ENCODE results near the gene CYTH1.

Gene CYTH1

GRCh38 chr17:78798695-78799559, 16.9 kb upstream of the CYTH1 start:
- Histone ChIP-seq H3K4me3 (ENCODE audit: low read depth, low read length, poor library complexity, severe bottlenecking) (no peak overlapping the region), H3K4me1 (ENCODE audit: insufficient read depth, low read length, severe bottlenecking) (no peaks in the 10 kb centered on the region), H3K27ac (ENCODE audit: low read depth, low read length, poor library complexity, severe bottlenecking) (no peak overlapping the region), H3K9me3 (ENCODE audit: low read length) (no peaks in the 10 kb centered on the region), H2AFZ (ENCODE audit: low read length) (no peak overlapping the region), H3K36me3 (ENCODE audit: insufficient read depth, low read length) (peaks cover 81% of the 10 kb centered on the region), H3K79me2 (ENCODE audit: insufficient read depth, low read length) (no peaks in the 10 kb centered on the region), H3K9ac (ENCODE audit: low read length) (no peak overlapping the region), H3K9me2 (ENCODE audit: low read depth, low read length) (no peaks in the 10 kb centered on the region), H4K20me1 (ENCODE audit: insufficient read depth, low read length) (no peaks in the 10 kb centered on the region), H3F3A (ENCODE audit: insufficient read depth, low read length) (no peaks in the 10 kb centered on the region), H3K27me3 (ENCODE audit: insufficient read depth, low read length) (no peaks in the 10 kb centered on the region), H3K4me2 (ENCODE audit: low read length) (no peak overlapping the region)
- no peak for TF ChIP-seq EZH2 (IDR thresholded peaks at IDR 0.05; ENCODE audit: borderline replicate concordance, low read length)
- TF ChIP-seq, protein P1, sequence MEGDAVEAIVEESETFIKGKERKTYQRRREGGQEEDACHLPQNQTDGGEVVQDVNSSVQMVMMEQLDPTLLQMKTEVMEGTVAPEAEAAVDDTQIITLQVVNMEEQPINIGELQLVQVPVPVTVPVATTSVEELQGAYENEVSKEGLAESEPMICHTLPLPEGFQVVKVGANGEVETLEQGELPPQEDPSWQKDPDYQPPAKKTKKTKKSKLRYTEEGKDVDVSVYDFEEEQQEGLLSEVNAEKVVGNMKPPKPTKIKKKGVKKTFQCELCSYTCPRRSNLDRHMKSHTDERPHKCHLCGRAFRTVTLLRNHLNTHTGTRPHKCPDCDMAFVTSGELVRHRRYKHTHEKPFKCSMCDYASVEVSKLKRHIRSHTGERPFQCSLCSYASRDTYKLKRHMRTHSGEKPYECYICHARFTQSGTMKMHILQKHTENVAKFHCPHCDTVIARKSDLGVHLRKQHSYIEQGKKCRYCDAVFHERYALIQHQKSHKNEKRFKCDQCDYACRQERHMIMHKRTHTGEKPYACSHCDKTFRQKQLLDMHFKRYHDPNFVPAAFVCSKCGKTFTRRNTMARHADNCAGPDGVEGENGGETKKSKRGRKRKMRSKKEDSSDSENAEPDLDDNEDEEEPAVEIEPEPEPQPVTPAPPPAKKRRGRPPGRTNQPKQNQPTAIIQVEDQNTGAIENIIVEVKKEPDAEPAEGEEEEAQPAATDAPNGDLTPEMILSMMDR (IDR thresholded peaks at IDR 0.05; ENCODE audit: low read length): peak; percentile 42

- Histone ChIP-seq H3K9ac (ENCODE audit: low read length) (no peak overlapping the region), H3K4me3 (ENCODE audit: low read depth, low read length, poor library complexity, severe bottlenecking) (no peak overlapping the region), H3F3A (ENCODE audit: insufficient read depth, low read length) (no peaks in the 10 kb centered on the region), H2AFZ (ENCODE audit: low read length) (no peak overlapping the region), H4K20me1 (ENCODE audit: insufficient read depth, low read length) (no peaks in the 10 kb centered on the region), H3K27ac (ENCODE audit: low read depth, low read length, poor library complexity, severe bottlenecking) (no peak overlapping the region), H3K79me2 (ENCODE audit: insufficient read depth, low read length) (no peaks in the 10 kb centered on the region), H3K36me3 (ENCODE audit: insufficient read depth, low read length) (peaks cover 80% of the 10 kb centered on the region), H3K9me2 (ENCODE audit: low read depth, low read length) (no peaks in the 10 kb centered on the region), H3K27me3 (ENCODE audit: insufficient read depth, low read length) (no peaks in the 10 kb centered on the region), H3K4me1 (ENCODE audit: insufficient read depth, low read length, severe bottlenecking) (no peaks in the 10 kb centered on the region), H3K4me2 (ENCODE audit: low read length) (no peak overlapping the region), H3K9me3 (ENCODE audit: low read length) (no peaks in the 10 kb centered on the region)
- TF ChIP-seq EZH2 (IDR thresholded peaks at IDR 0.05; ENCODE audit: borderline replicate concordance, low read length): no peak
- TF ChIP-seq, protein P1 (IDR thresholded peaks at IDR 0.05; ENCODE audit: low read length): no peak
Observed at GRCh38 chr17:78797691-78798585, 15.9 kb upstream of the CYTH1 start.

- no peaks in the 10 kb centered on the region for H3F3A ChIP-seq (ENCODE audit: insufficient read depth, low read length)
- no peak overlapping the region for H2AFZ ChIP-seq (ENCODE audit: low read length)
- no peak overlapping the region for H3K9ac ChIP-seq (ENCODE audit: low read length)
- H3K27me3 ChIP-seq (ENCODE audit: insufficient read depth, low read length): no peaks in the 10 kb centered on the region
- H3K27ac ChIP-seq (ENCODE audit: low read depth, low read length, poor library complexity, severe bottlenecking): no peak overlapping the region
- H3K4me3 ChIP-seq (ENCODE audit: low read depth, low read length, poor library complexity, severe bottlenecking): no peak overlapping the region
- no peaks in the 10 kb centered on the region for H3K9me2 ChIP-seq (ENCODE audit: low read depth, low read length)
- no peaks in the 10 kb centered on the region for H3K9me3 ChIP-seq (ENCODE audit: low read length)
- H3K79me2 ChIP-seq (ENCODE audit: insufficient read depth, low read length): no peaks in the 10 kb centered on the region
- no peaks in the 10 kb centered on the region for H4K20me1 ChIP-seq (ENCODE audit: insufficient read depth, low read length)
- H3K4me2 ChIP-seq (ENCODE audit: low read length): no peak overlapping the region
- peaks cover 74% of the 10 kb centered on the region for H3K36me3 ChIP-seq (ENCODE audit: insufficient read depth, low read length)
- no peak for TF ChIP-seq EZH2 (IDR thresholded peaks at IDR 0.05; ENCODE audit: borderline replicate concordance, low read length)
- TF ChIP-seq, protein P1 (IDR thresholded peaks at IDR 0.05; ENCODE audit: low read length): no peak
- no peaks in the 10 kb centered on the region for H3K4me1 ChIP-seq (ENCODE audit: insufficient read depth, low read length, severe bottlenecking)
Observed at GRCh38 chr17:78797213-78797612, 15.1 kb upstream of the CYTH1 start.
